ENCODE measurements around the gene AHNAK.

Gene AHNAK

GRCh38 chr11:62443390-62444235 lies 103.0 kb downstream of the AHNAK start:
- TF ChIP-seq CTCF (IDR thresholded peaks at IDR 0.05; ENCODE audit: borderline replicate concordance, control extremely low read depth, extremely low read depth, insufficient read depth, missing control alignments), result no peak
- in situ Hi-C loops (cut with MboI; ENCODE audit: low sequenced_read_pairs, unreplicated experiment), result no loop called here
- DNase-seq (ENCODE audit: low spot score), result no peak

GRCh38 chr11:62439785-62440602 lies 106.6 kb downstream of the AHNAK start:
- in situ Hi-C loops (cut with MboI; ENCODE audit: low sequenced_read_pairs, unreplicated experiment), result no loop called here
- DNase-seq (ENCODE audit: low spot score), result no peak
- TF ChIP-seq CTCF (IDR thresholded peaks at IDR 0.05; ENCODE audit: borderline replicate concordance, control extremely low read depth, extremely low read depth, insufficient read depth, missing control alignments), result no peak

- TF ChIP-seq CTCF (IDR thresholded peaks at IDR 0.05; ENCODE audit: borderline replicate concordance, control extremely low read depth, extremely low read depth, insufficient read depth, missing control alignments), result no peak
- in situ Hi-C loops (cut with MboI; ENCODE audit: low sequenced_read_pairs, unreplicated experiment), result no loop called here
- no peak for DNase-seq (ENCODE audit: low spot score)
These were observed 108.0 kb downstream of the AHNAK start for GRCh38 chr11:62438641-62439040.

GRCh38 chr11:62437616-62438015 lies 109.0 kb downstream of the AHNAK start:
- no peak for TF ChIP-seq CTCF (IDR thresholded peaks at IDR 0.05; ENCODE audit: borderline replicate concordance, control extremely low read depth, extremely low read depth, insufficient read depth, missing control alignments)
- no peak for DNase-seq (ENCODE audit: low spot score)
- in situ Hi-C loops (cut with MboI; ENCODE audit: low sequenced_read_pairs, unreplicated experiment), result no loop called here

GRCh38 chr11:62435846-62436660 lies 110.6 kb downstream of the AHNAK start:
- in situ Hi-C loops (cut with MboI; ENCODE audit: low sequenced_read_pairs, unreplicated experiment), result no loop called here
- no peak for DNase-seq (ENCODE audit: low spot score)
- no peak for TF ChIP-seq CTCF (IDR thresholded peaks at IDR 0.05; ENCODE audit: borderline replicate concordance, control extremely low read depth, extremely low read depth, insufficient read depth, missing control alignments)

- no peak for DNase-seq (ENCODE audit: low spot score)
- no peak for TF ChIP-seq CTCF (IDR thresholded peaks at IDR 0.05; ENCODE audit: borderline replicate concordance, control extremely low read depth, extremely low read depth, insufficient read depth, missing control alignments)
- in situ Hi-C loops (cut with MboI; ENCODE audit: low sequenced_read_pairs, unreplicated experiment), result no loop called here
These were observed 112.7 kb downstream of the AHNAK start for GRCh38 chr11:62433904-62434276.
